G401 (cell line): ENCODE measurements around the gene SLC9A9. TPM values are rescaled to one million over a fixed set of nuclear protein-coding genes. Genes with fewer than 3 reads are reported as not detected.
A peak's percentile ranks its signal among the peaks of the same experiment; 100 is the strongest.

Experiments used
- DNase-seq: peaks from one replicate; pipeline ENCODE4 v3.0.0-alpha.2; 2015; ENCODE audit warnings: low spot score
- in situ Hi-C: cut with HindIII; loops from 2 replicates; pipeline ENCODE4 v1.10.0; 2016; ENCODE audit warnings: low sequenced_read_pairs, mixed read lengths
- total RNA-seq: library from RNA; depleted of rRNA; stranded (reverse); fragments of >200 nt; shearing (Covaris generic); gene quantifications from 2 replicates; pipeline ENCODE4 v1.2.3, GENCODE V29; 2014

SLC9A9 gene
- total RNA-seq, 1 experiment from 2014 or later, result not detected

GRCh38 chr3:143771939-143772338 lies 76.3 kb downstream of the SLC9A9 start:
- in situ Hi-C loops, result no loop called here
- no peak for DNase-seq

GRCh38 chr3:143771258-143771657 lies 77.0 kb downstream of the SLC9A9 start:
- in situ Hi-C loops, result no loop called here
- DNase-seq, result no peak

- DNase-seq, result no peak
- in situ Hi-C loops, result no loop called here
Measured at GRCh38 chr3:143770391-143770790, 77.9 kb downstream of the SLC9A9 start.

- in situ Hi-C loops, result no loop called here
- no peak for DNase-seq
Measured at GRCh38 chr3:143769616-143770015, 78.7 kb downstream of the SLC9A9 start.

GRCh38 chr3:143764840-143765239 lies 83.4 kb downstream of the SLC9A9 start:
- no peak for DNase-seq
- in situ Hi-C loops, result no loop called here

GRCh38 chr3:143763564-143764162 lies 84.6 kb downstream of the SLC9A9 start:
- in situ Hi-C loops, result no loop called here
- peak; percentile 29 for DNase-seq

GRCh38 chr3:143757691-143758090 lies 90.6 kb downstream of the SLC9A9 start:
- in situ Hi-C loops, result no loop called here
- no peak for DNase-seq

GRCh38 chr3:143755978-143756377 lies 92.3 kb downstream of the SLC9A9 start:
- in situ Hi-C loops, result no loop called here
- no peak for DNase-seq

GRCh38 chr3:143754090-143754489 lies 94.2 kb downstream of the SLC9A9 start:
- in situ Hi-C loops, result no loop called here
- no peak for DNase-seq

GRCh38 chr3:143753456-143753855 lies 94.8 kb downstream of the SLC9A9 start:
- in situ Hi-C loops, result no loop called here
- DNase-seq, result no peak

- in situ Hi-C loops, result no loop called here
- DNase-seq, result no peak
Measured at GRCh38 chr3:143753006-143753405, 95.3 kb downstream of the SLC9A9 start.

GRCh38 chr3:143751643-143752178 lies 96.6 kb downstream of the SLC9A9 start:
- no peak for DNase-seq
- in situ Hi-C loops, result no loop called here

- in situ Hi-C loops, result no loop called here
- DNase-seq, result no peak
Measured at GRCh38 chr3:143750841-143751240, 97.4 kb downstream of the SLC9A9 start.

GRCh38 chr3:143749926-143750325 lies 98.3 kb downstream of the SLC9A9 start:
- in situ Hi-C loops, result no loop called here
- DNase-seq, result no peak

GRCh38 chr3:143737065-143737464 lies 111.2 kb downstream of the SLC9A9 start:
- in situ Hi-C loops, result no loop called here
- DNase-seq, result no peak

- DNase-seq, result no peak
- in situ Hi-C loops, result no loop called here
Measured at GRCh38 chr3:143736205-143736997, 111.9 kb downstream of the SLC9A9 start.

GRCh38 chr3:143731776-143732175 lies 116.5 kb downstream of the SLC9A9 start:
- peak; percentile 99 for DNase-seq
- in situ Hi-C loops, result no loop called here

GRCh38 chr3:143731320-143731719 lies 116.9 kb downstream of the SLC9A9 start:
- in situ Hi-C loops, result no loop called here
- DNase-seq, result no peak

GRCh38 chr3:143727391-143727790 lies 120.9 kb downstream of the SLC9A9 start:
- DNase-seq, result no peak
- in situ Hi-C loops, result no loop called here

GRCh38 chr3:143726727-143727126 lies 121.5 kb downstream of the SLC9A9 start:
- DNase-seq, result no peak
- in situ Hi-C loops, result no loop called here

GRCh38 chr3:143720381-143720780 lies 127.9 kb downstream of the SLC9A9 start:
- peak; percentile 76 for DNase-seq

More at GRCh38 chr3:143720381-143720780, 127.9 kb downstream of the SLC9A9 start:
- in situ Hi-C loops, result no loop called here
